ENCODE measurements around the gene IFITM10.

The IFITM10 gene

DNA sequence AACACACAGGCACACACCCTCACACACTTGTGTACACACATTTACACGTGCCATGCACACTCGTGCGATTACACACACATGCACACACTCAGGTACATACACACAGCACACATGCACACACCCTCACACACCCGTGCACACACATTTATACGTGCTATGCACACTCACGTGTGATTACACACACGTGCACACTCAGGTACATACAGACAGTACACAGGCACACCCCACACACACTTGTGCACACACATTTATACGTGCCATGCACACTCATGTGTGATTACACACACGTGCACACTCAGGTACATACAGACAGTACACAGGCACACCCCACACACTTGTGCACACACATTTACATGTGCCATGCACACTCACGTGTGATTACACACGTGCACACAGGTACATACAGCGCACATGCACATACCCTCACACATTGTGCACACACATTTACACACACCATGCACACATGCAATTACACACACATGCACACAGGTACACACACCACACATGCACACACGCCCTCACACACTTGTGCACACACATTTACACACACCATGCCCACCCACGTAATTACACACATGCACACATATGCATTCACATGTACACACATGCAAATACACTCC is 4.6 kb downstream of the IFITM10 start:
- TF ChIP-seq BACH2 (CRISPR knock-in tag; IDR thresholded peaks at IDR 0.05; ENCODE audit: borderline replicate concordance) (no peak), ISL1 (CRISPR knock-in tag; IDR thresholded peaks at IDR 0.05) (no peak), TOX (CRISPR knock-in tag; IDR thresholded peaks at IDR 0.05; ENCODE audit: borderline replicate concordance) (no peak), GLIS3 (CRISPR knock-in tag; IDR thresholded peaks at IDR 0.05) (no peak), CSDC2 (CRISPR knock-in tag; IDR thresholded peaks at IDR 0.05) (no peak)
- TF ChIP-seq, protein P1, sequence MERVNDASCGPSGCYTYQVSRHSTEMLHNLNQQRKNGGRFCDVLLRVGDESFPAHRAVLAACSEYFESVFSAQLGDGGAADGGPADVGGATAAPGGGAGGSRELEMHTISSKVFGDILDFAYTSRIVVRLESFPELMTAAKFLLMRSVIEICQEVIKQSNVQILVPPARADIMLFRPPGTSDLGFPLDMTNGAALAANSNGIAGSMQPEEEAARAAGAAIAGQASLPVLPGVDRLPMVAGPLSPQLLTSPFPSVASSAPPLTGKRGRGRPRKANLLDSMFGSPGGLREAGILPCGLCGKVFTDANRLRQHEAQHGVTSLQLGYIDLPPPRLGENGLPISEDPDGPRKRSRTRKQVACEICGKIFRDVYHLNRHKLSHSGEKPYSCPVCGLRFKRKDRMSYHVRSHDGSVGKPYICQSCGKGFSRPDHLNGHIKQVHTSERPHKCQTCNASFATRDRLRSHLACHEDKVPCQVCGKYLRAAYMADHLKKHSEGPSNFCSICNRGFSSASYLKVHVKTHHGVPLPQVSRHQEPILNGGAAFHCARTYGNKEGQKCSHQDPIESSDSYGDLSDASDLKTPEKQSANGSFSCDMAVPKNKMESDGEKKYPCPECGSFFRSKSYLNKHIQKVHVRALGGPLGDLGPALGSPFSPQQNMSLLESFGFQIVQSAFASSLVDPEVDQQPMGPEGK (CRISPR knock-in tag; IDR thresholded peaks at IDR 0.05; ENCODE audit: borderline replicate concordance), result no peak
- no peak for ATAC-seq

DNA sequence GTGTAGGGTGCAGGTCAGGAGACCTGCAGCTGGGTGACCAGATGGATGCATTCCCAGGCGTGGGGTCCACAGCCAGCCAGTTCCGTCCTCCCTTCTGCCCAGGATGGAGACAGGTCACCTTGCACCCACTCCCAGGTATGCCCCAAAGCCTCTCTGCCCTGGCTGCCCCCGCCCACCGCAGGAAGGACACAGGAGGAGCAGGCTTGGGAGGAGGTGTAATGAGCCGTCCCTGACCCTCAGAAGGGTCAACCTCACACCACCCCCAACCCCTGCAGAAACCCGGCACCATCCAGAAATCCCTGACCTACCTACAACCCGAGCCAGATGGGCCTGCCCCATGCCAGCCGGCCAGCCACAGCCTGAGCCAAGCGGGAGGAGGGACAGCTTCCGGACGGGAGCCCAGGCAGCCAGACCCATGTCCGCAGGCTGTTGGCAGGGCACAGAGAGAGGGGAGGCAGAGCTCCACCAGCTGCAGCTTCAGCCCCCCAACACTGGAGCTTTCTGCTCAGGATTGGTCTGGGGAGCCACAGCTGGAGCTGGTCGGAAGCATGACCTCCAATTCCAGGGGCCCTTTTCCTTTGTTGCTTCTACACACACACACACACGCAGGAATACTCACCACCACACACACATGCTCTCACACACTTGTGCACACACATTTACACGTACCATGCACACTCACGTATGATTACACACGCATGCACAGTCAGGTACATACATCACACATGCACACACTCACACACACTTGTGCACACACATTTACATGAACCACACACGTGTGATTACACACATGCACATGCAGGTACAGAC is 5.3 kb downstream of the IFITM10 start:
- ATAC-seq, result peak; percentile 23; the same call in 1 of the 3 replicates
- TF ChIP-seq ESRRG (CRISPR knock-in tag; IDR thresholded peaks at IDR 0.05), result no peak
- no peak for TF ChIP-seq OSR1 (CRISPR knock-in tag; IDR thresholded peaks at IDR 0.05)
- TF ChIP-seq PPARA (CRISPR knock-in tag; IDR thresholded peaks at IDR 0.05; ENCODE audit: borderline replicate concordance), result no peak
- no peak for TF ChIP-seq BACH2 (CRISPR knock-in tag; IDR thresholded peaks at IDR 0.05; ENCODE audit: borderline replicate concordance)
- TF ChIP-seq ZNF70 (CRISPR knock-in tag; IDR thresholded peaks at IDR 0.05), result peak; percentile 19; the same call in 1 of the 2 replicates
- TF ChIP-seq GLIS3 (CRISPR knock-in tag; IDR thresholded peaks at IDR 0.05), result no peak
- no peak for TF ChIP-seq ZFP3 (CRISPR knock-in tag; IDR thresholded peaks at IDR 0.05)
- TF ChIP-seq SNAI2 (CRISPR knock-in tag; IDR thresholded peaks at IDR 0.05), result no peak
- TF ChIP-seq RARB (CRISPR knock-in tag; IDR thresholded peaks at IDR 0.05), result no peak
- no peak for TF ChIP-seq ZFP30 (CRISPR knock-in tag; IDR thresholded peaks at IDR 0.05)
- TF ChIP-seq ZC3H10 (CRISPR knock-in tag; IDR thresholded peaks at IDR 0.05), result no peak
- no peak for TF ChIP-seq ISL1 (CRISPR knock-in tag; IDR thresholded peaks at IDR 0.05)
- TF ChIP-seq TOX (CRISPR knock-in tag; IDR thresholded peaks at IDR 0.05; ENCODE audit: borderline replicate concordance), result no peak
- TF ChIP-seq ZNF565 (CRISPR knock-in tag; conservative IDR thresholded peaks at IDR 0.05; ENCODE audit: low read depth), result no peak
- TF ChIP-seq ARNTL (CRISPR knock-in tag; IDR thresholded peaks at IDR 0.05; ENCODE audit: borderline replicate concordance, low read depth), result no peak
- TF ChIP-seq TCF4 (CRISPR knock-in tag; IDR thresholded peaks at IDR 0.05; ENCODE audit: borderline replicate concordance), result peak; percentile 39; the same call in 1 of the 2 replicates
- TF ChIP-seq, protein P2, sequence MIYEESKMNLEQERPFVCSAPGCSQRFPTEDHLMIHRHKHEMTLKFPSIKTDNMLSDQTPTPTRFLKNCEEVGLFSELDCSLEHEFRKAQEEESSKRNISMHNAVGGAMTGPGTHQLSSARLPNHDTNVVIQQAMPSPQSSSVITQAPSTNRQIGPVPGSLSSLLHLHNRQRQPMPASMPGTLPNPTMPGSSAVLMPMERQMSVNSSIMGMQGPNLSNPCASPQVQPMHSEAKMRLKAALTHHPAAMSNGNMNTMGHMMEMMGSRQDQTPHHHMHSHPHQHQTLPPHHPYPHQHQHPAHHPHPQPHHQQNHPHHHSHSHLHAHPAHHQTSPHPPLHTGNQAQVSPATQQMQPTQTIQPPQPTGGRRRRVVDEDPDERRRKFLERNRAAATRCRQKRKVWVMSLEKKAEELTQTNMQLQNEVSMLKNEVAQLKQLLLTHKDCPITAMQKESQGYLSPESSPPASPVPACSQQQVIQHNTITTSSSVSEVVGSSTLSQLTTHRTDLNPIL (CRISPR knock-in tag; IDR thresholded peaks at IDR 0.05; ENCODE audit: low read depth), result no peak
- TF ChIP-seq ZNF8 (CRISPR knock-in tag; IDR thresholded peaks at IDR 0.05), result no peak
- TF ChIP-seq, protein P1 (CRISPR knock-in tag; IDR thresholded peaks at IDR 0.05; ENCODE audit: borderline replicate concordance), result no peak
- no peak for TF ChIP-seq CSDC2 (CRISPR knock-in tag; IDR thresholded peaks at IDR 0.05)
- TF ChIP-seq, protein P3, sequence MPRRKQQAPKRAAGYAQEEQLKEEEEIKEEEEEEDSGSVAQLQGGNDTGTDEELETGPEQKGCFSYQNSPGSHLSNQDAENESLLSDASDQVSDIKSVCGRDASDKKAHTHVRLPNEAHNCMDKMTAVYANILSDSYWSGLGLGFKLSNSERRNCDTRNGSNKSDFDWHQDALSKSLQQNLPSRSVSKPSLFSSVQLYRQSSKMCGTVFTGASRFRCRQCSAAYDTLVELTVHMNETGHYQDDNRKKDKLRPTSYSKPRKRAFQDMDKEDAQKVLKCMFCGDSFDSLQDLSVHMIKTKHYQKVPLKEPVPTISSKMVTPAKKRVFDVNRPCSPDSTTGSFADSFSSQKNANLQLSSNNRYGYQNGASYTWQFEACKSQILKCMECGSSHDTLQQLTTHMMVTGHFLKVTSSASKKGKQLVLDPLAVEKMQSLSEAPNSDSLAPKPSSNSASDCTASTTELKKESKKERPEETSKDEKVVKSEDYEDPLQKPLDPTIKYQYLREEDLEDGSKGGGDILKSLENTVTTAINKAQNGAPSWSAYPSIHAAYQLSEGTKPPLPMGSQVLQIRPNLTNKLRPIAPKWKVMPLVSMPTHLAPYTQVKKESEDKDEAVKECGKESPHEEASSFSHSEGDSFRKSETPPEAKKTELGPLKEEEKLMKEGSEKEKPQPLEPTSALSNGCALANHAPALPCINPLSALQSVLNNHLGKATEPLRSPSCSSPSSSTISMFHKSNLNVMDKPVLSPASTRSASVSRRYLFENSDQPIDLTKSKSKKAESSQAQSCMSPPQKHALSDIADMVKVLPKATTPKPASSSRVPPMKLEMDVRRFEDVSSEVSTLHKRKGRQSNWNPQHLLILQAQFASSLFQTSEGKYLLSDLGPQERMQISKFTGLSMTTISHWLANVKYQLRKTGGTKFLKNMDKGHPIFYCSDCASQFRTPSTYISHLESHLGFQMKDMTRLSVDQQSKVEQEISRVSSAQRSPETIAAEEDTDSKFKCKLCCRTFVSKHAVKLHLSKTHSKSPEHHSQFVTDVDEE (CRISPR knock-in tag; IDR thresholded peaks at IDR 0.05), result 0 out of 2 replicates have a peak, but pooled peaks have one; percentile 21
- TF ChIP-seq, protein P4, sequence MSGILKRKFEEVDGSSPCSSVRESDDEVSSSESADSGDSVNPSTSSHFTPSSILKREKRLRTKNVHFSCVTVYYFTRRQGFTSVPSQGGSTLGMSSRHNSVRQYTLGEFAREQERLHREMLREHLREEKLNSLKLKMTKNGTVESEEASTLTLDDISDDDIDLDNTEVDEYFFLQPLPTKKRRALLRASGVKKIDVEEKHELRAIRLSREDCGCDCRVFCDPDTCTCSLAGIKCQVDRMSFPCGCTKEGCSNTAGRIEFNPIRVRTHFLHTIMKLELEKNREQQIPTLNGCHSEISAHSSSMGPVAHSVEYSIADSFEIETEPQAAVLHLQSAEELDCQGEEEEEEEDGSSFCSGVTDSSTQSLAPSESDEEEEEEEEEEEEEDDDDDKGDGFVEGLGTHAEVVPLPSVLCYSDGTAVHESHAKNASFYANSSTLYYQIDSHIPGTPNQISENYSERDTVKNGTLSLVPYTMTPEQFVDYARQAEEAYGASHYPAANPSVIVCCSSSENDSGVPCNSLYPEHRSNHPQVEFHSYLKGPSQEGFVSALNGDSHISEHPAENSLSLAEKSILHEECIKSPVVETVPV (CRISPR knock-in tag; IDR thresholded peaks at IDR 0.05), result no peak
- TF ChIP-seq, protein P5, sequence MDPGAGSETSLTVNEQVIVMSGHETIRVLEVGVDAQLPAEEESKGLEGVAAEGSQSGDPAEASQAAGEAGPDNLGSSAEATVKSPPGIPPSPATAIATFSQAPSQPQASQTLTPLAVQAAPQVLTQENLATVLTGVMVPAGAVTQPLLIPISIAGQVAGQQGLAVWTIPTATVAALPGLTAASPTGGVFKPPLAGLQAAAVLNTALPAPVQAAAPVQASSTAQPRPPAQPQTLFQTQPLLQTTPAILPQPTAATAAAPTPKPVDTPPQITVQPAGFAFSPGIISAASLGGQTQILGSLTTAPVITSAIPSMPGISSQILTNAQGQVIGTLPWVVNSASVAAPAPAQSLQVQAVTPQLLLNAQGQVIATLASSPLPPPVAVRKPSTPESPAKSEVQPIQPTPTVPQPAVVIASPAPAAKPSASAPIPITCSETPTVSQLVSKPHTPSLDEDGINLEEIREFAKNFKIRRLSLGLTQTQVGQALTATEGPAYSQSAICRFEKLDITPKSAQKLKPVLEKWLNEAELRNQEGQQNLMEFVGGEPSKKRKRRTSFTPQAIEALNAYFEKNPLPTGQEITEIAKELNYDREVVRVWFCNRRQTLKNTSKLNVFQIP (CRISPR knock-in tag; IDR thresholded peaks at IDR 0.05; ENCODE audit: borderline replicate concordance, low read depth), result no peak
